GM19438 (cell line): ENCODE measurements around the gene TSPAN9.
A peak's percentile ranks its signal among the peaks of the same experiment; 100 is the strongest.

ENCODE experiments used
- ATAC-seq: cut with Tn5 transposase; IDR thresholded peaks from one replicate; pipeline ENCODE4 v1.9.1; 2021; ENCODE audit warnings: low read depth; ENCODE audit not compliant: unreplicated experiment

The TSPAN9 gene

DNA sequence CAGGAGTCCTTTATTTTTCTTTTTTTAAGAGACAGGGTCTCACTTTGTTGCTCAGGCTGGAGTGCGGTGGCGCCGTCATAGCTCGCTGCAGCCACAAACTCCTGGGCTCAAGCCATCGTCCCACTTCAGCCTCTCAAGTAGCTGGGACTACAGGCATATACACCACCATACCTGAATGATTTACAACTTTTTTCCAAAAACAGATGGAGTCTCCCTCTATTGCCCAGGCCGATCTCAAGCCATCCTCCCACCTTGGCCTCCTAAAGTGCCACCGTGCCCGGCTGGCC is 205.1 kb downstream of the TSPAN9 start:
- no peak for ATAC-seq

DNA sequence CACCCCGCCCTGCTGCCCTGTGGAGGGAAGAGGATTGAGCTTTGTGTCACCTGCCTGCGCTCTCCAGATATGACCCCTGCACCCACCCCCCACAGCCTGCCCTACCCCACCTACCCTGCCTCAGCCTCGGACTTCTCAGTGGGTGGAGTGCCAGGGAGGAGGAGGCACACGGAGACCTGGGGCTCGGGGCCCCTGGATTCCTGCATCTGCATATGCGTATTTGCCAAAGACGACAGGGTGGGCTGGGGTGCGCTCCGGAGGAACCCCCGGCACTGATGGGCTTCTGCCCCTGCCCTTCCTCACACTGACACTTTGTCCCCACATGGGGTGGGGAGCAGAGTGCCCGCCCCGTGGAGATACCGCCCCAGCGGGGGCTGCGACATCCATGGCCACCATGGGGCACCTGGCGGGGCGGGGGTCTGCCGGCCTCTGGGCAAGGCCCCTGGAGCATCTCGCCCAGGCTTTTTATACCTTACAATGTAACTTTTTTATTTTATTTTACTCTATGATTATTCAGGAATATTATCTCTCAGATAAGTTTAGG is 206.0 kb downstream of the TSPAN9 start:
- ATAC-seq: no peak

DNA sequence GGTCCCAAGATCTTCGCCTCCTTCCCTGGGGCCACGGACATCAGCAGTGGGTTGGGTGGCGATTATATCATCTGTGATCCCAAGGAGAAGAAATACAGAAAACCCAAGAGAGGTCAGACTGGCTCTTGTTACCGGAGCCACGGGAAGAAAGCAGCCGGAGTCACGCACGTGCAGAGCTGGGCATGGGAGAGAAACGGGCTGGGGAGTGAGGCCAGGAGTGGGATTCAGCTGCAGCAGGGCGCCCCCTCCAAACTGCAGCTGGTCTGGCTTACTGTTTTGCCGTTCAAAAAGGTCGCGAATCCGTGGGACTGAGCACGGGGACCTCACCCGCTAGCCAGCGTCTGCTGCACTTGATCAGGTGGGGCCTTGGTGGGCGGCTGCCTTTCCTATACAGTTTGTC is 207.2 kb downstream of the TSPAN9 start:
- no peak for ATAC-seq

DNA sequence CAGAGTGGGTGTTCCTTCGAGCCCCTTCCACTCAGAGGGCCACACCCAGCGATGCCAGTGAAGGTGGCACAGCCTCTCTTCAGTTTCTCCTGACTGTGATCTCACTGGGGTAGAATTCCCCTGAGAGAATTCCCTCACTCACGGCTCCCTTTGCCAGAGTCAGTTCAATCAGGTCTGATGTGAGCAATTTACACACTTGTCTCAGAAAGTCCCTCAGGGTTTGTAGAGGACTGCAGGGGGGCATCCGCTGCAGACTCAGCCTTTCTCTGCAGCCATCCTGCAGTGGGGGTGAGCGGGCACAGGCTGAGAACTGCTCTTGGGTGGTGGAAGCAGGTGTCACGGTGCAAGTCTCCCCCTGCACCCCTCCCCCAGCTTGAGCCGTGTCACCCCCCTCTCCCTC is 208.4 kb downstream of the TSPAN9 start:
- ATAC-seq: no peak

DNA sequence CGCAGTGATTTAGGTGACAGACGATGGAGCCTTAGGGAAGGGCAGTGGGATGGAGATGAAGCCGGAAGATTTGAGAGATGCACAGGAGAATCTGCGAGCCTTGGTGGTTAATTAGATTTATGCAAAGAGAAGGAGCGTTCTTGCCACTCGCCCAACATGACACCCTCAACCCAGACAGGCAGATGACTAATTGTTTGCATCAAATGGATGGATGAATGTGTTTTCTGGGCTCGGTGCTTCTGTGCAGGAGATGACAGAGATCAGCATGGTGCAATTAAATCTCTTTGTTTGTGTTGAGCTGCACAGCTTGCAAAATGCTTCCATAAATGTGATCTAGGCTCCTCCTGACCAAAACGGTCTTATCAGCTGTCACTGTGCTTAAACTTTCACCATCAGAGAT is 211.5 kb downstream of the TSPAN9 start:
- no peak for ATAC-seq

DNA sequence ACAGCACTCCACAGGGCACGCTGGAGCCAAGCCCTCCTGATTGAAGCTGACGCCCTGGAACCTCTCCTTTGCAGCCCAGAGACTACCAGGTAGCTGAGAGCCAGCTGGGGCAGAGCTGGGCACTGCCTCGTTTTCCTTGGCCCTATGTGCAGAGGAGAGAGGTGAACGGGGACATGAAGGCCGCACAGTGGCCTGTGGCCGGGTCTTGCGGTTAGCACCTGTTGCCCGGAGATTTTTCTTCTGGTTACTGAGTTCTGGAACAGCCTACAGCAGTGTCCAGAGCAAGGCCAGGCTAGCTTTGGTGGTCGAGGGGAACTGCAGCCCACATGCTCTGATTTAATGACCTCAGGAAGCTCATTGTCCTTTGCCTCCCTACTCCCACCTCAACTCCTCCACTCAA is 212.5 kb downstream of the TSPAN9 start:
- ATAC-seq: no peak

DNA sequence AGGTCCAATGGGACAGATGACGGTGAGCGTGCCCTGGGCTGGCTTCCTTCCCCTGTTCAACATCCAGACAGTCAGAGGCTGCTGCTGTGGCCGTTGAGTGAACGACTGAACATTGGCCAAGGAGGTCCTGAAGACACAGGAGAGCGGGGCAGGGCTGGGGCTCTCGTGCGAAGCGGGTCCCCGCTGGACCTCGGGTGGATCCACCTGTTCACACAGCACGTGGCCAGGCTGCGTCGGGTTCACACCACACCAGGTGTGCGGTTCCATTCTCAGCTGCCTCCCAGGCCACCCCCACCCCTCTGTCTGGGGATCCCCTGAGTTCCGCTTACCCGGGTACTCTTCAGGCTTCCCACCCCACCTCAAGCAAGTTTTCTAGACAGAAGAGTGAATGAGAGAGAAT is 214.8 kb downstream of the TSPAN9 start:
- no peak for ATAC-seq

DNA sequence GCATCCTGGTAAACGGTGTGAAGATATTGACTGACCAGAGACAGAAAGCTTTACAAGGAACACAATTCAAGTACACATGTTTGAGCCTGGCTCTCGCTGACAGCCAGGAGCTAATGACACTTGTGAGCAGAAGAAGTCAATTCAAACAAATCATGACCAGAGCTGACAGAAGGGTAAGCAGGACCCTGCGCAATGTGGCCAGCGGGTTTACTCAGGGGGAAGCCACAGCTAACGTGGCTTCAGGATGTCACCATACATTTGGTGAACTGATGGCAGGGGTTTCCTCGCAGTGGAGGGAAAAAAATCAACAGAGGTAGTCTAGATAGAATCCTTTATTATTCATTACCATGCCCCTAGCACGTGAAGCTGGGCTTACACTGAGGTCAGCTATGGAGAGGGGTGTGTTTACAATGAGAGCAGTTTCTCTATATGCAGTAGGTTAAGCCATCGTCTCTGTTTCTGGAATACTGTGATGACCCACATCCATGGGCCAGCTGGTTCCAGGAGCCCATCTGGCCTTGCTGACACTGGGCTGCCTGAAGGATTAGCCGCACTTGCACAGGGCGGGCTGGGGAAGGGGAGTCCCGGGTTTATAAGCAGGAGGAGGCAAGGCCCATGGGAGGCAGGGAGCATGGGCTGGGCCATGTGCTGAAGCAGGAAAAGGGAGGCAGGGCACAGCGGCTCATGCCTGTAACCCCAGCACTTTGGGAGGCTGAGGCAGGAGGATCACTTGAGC is 215.7 kb downstream of the TSPAN9 start:
- no peak for ATAC-seq

DNA sequence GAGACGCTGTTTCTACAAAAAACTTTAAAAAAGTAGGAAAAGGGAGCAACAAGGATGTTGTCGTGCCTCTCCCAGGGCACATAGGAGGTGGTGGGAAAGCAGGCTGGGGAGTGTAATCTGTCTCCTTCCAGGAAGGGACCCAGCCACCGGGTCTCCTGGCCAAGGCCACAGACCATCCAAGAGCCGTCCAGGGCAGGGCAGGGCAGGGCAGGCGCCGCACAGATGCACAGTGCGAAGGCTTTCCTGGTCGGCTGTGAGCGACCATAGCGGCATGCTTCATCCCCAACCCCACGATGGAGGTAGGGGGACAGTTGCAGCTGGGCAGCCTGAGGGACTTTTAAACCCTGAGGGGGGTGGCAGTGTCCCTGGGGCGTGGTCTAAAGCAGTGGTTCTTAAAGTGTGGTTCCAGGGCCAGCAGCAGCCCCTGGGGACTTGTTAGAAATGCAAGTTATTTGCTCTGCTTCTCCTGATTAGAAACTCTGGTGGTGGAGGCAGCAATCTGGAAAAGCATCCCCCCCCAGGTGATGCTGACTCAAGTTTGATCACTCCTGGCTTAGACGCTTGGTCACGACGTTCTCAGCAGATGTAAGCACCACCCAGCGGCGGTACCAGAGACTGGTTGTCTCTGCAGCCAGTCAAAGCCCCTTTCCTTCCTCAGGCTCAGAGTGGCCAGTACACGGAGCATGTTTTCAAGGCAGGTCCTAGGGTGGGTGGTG is 216.4 kb downstream of the TSPAN9 start:
- no peak for ATAC-seq

DNA sequence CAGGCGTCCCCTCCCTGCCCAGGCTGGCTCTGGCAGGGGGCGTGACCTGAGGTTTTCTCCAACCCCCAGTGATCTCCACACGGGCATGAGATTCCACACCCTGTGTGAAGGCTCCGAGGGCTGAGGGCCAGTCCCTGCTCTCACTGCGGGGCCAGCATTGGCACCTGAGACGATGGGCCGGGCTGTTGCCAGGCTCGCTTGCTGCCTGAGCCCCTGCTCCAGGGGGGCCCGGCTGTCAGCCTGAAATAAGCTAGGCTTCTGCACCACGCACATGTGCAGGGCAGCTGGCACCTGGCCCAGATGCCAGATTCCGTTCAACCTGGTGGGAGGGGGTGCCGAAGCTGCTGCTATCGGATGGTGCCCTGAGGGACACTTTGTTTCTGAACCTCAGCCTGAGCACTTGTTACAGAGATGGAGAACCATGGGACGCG is 217.3 kb downstream of the TSPAN9 start:
- no peak for ATAC-seq

DNA sequence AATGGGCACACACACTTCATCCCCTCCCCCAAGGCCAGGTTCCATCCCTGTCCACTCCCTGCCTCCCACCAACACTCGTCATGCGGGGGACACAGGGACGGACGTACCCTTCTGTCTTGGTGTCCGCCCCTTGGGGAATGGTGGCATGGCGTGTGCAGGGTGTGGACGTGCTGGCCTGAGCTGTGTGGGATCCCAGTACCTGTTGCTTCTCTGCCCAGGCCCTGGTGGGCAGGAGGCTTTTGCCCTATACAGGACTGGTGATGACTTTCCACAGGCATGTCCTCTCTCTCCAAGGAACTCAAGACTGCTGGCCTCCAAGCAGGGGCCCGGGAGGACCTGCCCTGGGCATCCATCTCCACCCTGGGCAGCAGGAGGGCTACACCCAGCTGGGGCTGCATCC is 218.0 kb downstream of the TSPAN9 start:
- no peak for ATAC-seq

DNA sequence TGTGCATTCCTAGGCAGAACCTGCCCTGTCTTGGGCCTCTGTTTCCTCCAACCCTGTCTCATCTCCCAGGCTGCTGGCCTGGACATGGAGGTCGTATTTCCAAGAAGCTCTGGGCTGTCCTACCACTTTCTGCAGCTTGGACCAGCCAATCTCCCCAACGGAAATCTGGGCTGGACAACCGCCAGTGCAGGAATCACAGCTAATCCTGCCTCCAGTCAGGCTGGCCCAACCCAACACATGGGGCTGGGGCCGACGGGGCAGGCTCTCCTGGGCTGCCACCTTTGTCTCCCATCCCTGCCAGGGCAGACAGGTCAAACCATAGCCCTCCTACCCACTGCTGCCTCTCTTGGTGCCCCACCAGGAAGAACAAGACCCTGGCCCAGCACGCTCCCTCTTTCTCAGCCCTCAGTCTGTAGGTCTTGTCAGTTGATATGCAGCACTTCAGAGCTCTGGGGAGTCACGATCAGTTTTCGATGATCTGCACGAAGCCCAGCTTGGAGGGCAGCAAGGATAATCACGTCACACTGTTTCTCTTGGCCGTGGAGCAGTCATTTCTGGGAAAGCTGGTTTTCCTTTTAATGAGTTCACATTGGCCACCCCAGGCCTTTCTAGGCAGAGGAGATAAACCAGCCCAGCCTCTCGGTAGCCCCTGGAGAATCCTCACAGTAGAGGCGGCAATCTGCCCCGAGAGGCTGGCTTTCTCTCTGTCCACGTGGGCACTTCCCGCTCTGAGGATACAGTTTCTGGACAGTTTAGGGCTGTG is 218.6 kb downstream of the TSPAN9 start:
- no peak for ATAC-seq

DNA sequence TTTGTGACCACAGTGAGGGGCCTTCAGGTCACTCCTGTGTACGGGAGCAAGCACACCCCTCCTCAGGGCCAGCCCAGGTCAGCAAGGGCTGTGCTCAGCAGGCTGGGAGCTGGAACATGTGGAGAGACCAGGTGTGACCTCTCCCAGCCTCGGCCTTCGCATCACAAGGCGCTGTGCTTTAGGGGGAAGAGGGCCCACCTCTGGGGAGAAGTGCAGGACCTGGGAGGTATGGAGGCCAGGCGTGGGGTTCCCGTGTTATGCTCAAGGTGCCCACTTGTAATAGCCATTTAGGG is 219.2 kb downstream of the TSPAN9 start:
- ATAC-seq: no peak

DNA sequence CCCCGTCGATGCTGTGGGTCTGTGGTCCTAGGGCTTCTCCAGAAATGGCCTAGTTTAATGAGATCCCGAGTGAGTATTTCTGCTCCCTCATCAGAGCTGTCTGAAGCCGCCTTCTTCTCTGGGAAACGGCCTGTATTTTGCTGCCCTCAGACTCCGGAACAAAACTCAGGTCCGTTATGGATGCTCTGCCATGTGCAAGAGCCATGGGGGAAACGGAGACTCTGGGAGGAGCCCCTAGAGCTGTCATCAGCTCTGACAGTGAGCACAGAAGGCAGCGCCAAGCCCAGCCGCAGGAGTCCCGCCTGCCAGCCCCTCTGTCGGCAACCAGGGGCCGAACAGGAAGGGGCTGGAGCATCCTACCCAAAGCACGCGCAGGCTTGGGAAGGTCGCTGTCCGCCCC is 221.4 kb downstream of the TSPAN9 start:
- no peak for ATAC-seq

DNA sequence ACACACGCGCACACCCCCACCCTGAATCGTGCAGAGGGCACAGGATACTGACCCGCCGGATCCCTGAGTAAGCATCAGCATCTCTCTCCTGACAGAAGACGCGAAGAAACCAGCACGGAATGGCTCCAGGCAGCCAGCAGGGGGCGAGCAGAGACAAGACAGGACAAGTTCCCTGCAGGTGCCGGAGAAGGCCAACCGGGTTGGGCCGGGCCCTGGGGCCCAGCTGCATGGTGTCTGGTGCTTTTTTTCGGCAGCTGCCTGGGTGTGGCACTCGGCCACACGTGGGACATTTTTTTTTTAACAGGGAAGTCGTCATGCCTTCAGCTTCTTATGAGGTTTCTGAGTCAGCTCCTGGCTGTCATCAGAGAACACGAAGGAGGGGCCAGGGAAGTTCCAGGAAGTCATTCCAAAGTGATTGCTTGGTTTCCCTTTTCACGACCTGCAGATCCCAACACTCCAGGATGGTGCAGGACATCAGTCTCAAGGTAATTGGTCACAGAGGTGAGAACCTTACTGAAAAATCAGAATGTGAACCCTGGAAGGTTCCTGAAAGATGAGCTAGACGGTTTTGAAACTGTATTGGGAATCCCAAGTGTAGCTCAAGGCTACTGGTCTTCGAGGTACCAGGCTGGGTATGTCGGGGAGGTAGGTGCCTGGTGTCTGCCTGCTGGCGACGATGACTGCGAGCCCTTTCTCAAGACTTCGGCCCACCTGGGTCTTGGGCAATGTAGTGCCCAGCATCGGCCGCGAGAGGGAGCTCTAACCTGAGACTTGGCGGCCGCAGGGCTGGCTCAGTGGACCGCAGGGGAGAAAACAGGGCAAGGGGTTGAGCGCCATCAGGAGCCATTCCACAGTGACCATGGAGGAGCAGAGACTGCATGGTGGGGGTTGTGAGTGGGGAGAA is 223.0 kb downstream of the TSPAN9 start:
- peak; percentile 76 for ATAC-seq

DNA sequence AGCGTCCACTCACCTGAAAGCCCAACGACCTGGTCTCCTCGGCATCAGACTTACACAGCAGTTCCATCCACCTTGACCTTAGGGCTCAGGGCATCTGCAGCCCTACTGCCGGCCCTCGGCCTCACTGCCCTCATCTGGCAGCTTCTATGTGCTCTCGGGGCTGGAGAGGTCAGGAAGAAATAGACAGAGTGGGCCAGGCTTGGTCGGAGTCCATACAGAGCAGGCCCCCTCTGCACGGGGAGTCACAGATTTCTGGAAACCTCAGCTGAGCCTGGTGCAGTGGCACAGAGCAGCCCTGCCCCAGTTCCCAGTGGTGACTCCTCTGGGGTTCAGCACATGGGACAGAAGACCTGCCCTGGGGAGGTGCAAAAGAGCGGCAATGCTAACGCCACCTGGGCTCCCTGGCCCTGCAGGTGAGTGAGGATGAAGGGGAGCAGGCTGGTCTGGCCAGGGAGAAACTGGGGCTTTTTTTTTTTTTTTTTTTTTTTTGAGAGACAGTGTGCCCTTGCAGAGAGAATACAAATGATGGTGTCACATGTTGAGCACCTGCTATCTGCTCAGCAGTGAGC is 223.7 kb downstream of the TSPAN9 start:
- ATAC-seq: no peak

DNA sequence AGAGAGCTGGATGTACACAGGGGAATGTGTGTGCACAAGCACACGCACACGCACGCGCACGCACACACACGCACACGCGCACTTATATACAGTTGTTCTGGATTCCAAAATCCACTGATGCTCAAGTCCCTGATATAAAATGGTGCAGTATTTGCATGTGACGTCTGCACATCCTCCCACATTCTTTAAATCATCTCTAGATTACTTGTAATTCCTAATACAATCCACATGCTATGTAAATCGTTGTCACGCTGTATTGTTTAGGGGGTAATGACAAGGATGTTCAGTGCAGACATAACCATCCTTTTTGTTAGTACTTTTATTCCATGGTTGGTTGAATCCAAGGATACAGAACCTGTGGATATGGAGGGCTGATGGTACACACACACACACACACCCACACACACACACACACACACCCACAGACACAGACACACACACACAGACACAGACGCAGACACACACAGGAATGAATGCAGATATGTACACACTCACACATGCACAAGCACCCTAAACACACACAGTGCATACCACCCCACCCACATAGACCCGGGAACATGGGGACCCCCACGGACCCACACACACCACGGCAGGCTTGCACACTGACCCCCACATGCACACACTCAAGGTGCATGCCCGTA is 225.3 kb downstream of the TSPAN9 start:
- no peak for ATAC-seq

DNA sequence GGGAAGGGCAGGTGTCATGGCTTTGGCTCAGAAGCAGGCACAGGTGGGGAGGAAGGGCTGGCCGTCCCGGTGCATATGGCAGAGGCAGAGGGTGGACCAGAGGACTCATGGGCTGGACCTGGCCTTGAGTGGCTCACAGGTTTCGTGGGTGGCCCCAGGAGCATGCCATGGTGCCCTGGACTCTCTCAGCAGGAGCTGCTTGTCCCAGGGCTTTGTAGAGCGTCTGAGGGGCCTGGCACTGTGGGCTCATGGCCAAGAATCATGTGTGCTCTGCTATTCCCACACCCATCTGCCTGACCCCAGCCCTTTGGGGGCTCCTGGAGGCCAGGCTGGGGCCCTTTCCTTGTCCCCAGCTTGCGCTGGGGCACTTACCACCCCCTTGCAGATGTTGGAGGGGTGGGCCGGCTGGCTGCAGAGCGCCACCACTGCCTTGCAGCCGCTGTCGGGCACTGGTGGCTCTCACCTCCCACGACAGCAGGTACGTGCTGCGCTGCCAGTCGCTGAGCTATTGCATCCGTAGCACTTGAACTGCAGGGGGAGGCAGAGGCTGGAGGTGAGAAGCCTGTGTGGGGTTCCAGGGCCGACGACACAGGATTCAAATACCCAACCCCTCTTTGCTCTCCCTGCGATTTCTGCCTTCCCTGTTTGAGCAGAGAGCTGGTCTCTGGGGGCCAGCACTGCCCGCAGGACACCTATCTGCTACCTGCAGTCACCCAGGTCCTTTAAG is 226.4 kb downstream of the TSPAN9 start:
- no peak for ATAC-seq

DNA sequence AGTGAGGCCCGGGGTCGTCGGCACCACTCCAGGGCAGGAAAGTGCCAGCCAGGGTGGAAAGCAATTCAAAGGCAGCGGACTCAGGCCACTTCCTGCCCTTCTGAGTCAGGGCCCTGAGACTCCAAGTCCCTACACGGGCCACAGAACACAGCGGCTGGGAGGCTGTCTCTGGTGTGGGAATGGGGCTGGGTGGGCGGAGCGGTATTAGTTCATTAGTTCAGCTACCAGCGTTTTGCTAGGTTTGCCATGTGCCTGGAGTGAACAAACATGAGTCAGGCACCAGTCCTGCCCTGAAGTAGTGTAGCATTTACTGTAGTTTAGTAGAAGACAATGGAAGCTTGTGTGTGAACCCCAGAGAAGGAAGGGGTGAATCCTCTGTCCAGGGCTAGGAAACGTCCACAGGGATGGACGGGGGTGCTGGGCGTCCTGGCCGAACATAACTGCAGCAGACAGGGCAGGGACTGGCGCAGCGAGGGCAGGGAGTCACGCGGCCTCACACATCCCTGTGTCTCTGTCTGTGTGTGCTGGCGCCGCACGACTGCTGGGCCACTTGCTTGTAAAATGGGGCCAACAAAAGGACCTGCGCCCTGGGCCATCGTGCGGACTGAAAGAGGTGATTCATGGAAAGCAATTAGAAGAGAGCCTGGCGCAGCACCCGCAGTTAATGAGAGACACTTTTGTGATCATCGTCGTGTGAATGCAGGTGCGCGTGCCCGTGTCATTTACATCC is 227.4 kb downstream of the TSPAN9 start:
- ATAC-seq: no peak
